ENCODE data around the gene DUSP14. TPM values are rescaled to one million over a fixed set of nuclear protein-coding genes. Genes with fewer than 3 reads are reported as not detected.
A peak's percentile ranks its signal among the peaks of the same experiment; 100 is the strongest.

The DUSP14 gene
- total RNA-seq, 2 donors from 2014 or later, result 35.3 to 39.6 TPM

DNA sequence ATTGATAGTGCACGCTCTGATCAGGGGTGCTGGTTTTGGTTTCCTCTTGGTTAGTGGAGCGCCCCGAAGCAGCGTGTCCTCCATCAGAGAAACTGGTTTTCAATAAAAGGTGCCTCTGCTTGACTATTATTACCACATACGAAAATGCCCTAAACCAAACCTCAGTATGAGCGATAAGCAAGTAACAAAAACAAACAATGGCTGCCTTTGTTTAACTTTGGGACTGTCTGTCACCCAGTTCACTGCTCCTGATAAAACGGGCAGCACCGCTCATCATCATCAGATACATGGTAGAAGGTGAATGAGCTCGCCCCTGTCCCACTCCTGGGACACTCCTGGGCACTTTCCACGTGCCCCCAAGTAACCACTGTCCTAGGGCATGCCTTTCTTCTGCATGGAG lies 24.0 kb downstream of the DUSP14 start:
- TF ChIP-seq, protein P1, sequence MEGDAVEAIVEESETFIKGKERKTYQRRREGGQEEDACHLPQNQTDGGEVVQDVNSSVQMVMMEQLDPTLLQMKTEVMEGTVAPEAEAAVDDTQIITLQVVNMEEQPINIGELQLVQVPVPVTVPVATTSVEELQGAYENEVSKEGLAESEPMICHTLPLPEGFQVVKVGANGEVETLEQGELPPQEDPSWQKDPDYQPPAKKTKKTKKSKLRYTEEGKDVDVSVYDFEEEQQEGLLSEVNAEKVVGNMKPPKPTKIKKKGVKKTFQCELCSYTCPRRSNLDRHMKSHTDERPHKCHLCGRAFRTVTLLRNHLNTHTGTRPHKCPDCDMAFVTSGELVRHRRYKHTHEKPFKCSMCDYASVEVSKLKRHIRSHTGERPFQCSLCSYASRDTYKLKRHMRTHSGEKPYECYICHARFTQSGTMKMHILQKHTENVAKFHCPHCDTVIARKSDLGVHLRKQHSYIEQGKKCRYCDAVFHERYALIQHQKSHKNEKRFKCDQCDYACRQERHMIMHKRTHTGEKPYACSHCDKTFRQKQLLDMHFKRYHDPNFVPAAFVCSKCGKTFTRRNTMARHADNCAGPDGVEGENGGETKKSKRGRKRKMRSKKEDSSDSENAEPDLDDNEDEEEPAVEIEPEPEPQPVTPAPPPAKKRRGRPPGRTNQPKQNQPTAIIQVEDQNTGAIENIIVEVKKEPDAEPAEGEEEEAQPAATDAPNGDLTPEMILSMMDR (IDR thresholded peaks at IDR 0.05), result no peak
- no peak for DNase-seq (ENCODE audit: low spot score)
- Histone ChIP-seq H3K4me3 (no peak overlapping the region), H3K27ac (peak overlapping the region in 1 of 2 donors; percentile 29), H3K4me1 (peaks cover 0 to 20% of the 10 kb centered on the region in 2 donors), H3K36me3 (peaks cover 32% of the 10 kb centered on the region), H3K27me3 (no peaks in the 10 kb centered on the region), H3K9me3 (no peaks in the 10 kb centered on the region)

DNA sequence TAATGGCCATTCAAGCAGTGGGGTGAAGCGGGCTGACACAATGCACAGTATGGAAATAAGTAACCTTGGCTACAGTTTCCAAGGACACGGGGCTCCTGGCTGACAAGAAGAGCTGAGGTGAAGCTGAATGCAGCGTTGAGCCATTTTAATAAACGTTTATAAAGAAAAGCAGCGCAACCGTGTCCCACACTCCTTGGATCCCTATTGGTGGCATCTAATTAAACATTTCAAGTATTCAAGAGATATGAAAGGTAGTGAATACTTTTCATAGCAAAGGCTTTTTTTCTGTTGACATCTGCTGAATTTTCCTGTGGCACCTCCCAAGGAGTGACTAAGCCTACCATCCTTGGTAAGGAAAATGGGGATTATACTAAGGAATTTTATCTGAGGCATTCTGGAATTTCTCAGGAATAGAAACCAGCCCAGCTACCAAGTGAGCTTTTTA lies 26.5 kb downstream of the DUSP14 start:
- Histone ChIP-seq H3K27ac (peak overlapping the region in 1 of 2 donors; percentile 55), H3K36me3 (peaks cover 44% of the 10 kb centered on the region), H3K27me3 (no peaks in the 10 kb centered on the region), H3K4me1 (peaks cover 0 to 20% of the 10 kb centered on the region in 2 donors), H3K4me3 (no peak overlapping the region), H3K9me3 (no peaks in the 10 kb centered on the region)
- DNase-seq (ENCODE audit: low spot score), result no peak
- TF ChIP-seq, protein P1 (IDR thresholded peaks at IDR 0.05), result no peak

DNA sequence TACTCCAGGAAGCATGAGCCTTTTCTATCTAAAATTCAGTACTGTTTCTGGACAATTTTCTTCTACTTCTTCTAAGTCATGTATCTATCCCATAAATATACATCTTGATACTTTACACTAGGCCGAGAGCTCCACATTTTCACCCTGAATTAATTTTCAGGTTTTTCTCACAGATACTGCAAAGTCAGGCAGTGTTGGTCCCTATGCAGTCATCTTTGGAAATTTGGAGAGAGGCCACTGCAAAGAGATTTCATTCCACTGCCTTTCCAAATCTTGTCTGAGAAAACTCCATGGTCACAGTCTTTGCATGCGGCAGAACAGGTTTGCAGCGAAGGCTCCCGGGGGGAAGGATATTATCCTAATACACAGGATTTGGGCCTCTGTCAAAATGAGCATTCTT lies 28.2 kb downstream of the DUSP14 start:
- no peaks in the 10 kb centered on the region for H3K9me3 ChIP-seq
- H3K27ac ChIP-seq, result no peak overlapping the region
- no peak for DNase-seq (ENCODE audit: low spot score)
- H3K4me3 ChIP-seq, result no peak overlapping the region
- H3K27me3 ChIP-seq, result no peaks in the 10 kb centered on the region
- H3K36me3 ChIP-seq, result peaks cover 37% of the 10 kb centered on the region
- TF ChIP-seq, protein P1 (IDR thresholded peaks at IDR 0.05), result no peak
- H3K4me1 ChIP-seq, result peaks cover 0 to 11% of the 10 kb centered on the region in 2 donors

DNA sequence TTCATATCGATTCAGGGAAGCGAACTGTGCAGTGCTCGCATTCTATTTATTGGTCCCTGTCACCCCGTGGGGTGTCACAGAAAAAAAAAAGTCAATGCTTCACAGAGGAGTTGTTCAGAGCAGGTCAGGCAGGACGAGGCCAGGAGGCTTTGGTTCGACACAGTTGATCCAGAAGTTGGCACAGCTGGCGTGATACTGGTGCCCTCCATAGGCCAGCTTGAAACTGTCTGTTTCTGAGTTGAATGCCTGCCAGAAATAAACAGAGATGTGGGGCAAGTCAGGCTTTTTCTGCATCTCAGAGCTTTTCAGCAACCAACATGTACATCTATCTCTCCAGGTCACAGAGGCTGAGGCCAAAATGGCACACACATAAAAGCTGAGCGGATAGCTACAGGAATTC lies 29.1 kb downstream of the DUSP14 start:
- peaks cover 30% of the 10 kb centered on the region for H3K36me3 ChIP-seq

DNA sequence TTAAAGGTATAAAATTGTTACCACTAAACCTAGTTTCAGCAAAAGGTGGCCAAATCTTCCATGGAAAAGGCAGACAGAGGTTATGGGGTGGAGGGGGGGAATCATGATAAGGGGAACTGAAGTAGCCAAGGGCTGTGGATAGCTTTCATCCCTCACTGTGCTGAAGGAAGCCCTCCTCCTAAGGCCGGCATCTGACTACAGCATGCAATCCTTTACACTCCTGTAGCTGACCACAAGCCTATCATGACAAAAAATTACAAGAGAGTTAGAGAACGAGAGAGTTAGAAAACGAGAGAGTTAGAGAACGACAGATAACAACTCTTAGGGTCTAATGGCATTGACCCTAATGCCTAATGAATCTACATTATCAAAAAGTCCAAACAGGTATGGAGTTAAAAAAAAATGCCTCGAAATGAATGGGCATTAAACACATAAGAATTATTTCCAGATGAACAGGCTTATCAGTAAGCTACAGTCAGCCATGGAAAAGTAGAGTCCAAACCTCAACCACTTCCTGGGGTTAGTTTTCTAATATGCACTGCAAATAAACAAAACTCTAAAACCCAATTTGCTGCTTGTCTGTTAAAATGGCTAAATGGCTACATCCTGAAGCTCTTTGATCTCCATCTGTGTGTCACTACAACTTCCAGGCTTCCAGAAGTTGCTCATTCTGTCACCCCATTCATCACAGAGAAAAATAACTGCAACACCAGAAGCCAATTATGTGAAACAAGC lies 29.7 kb downstream of the DUSP14 start:
- Histone ChIP-seq H3K4me3 (no peak overlapping the region), H3K9me3 (no peaks in the 10 kb centered on the region), H3K4me1 (peaks cover 0 to 6% of the 10 kb centered on the region in 2 donors), H3K27ac (no peak overlapping the region), H3K27me3 (no peaks in the 10 kb centered on the region), H3K36me3 (peaks cover 30% of the 10 kb centered on the region)
- TF ChIP-seq, protein P1 (IDR thresholded peaks at IDR 0.05), result no peak
- no peak for DNase-seq (ENCODE audit: low spot score)

More for the DNA sequence above, 29.1 kb downstream of the DUSP14 start:
- Histone ChIP-seq H3K27me3 (no peaks in the 10 kb centered on the region), H3K9me3 (no peaks in the 10 kb centered on the region), H3K4me1 (peaks cover 0 to 6% of the 10 kb centered on the region in 2 donors), H3K27ac (no peak overlapping the region), H3K4me3 (no peak overlapping the region)
- TF ChIP-seq, protein P1 (IDR thresholded peaks at IDR 0.05), result no peak
- no peak for DNase-seq (ENCODE audit: low spot score)

Data from right atrium auricular region (tissue), 2 donors.